ENCODE data around the gene ZBTB18.

ZBTB18 gene

GRCh38 chr1:244076740-244077139 is 25.7 kb downstream of the ZBTB18 start:
- DNase-seq (ENCODE audit: low spot score in 2 of 2) = no peak
- H3K4me3 ChIP-seq = no peak overlapping the region
- no peaks in the 10 kb centered on the region for H3K4me1 ChIP-seq
- in situ Hi-C loops (cut with MboI; ENCODE audit: low sequenced_read_pairs) = no loop called here
- no peaks in the 10 kb centered on the region for H3K9me3 ChIP-seq
- H3K36me3 ChIP-seq (replicated peaks) = no peaks in the 10 kb centered on the region
- H3K27me3 ChIP-seq (ENCODE audit: low read depth) = no peaks in the 10 kb centered on the region

- DNase-seq (ENCODE audit: low spot score in 2 of 2) = no peak
- H3K4me3 ChIP-seq = no peak overlapping the region
- in situ Hi-C loops (cut with MboI; ENCODE audit: low sequenced_read_pairs) = no loop called here
Measured at GRCh38 chr1:244077473-244078220, 26.6 kb downstream of the ZBTB18 start.

GRCh38 chr1:244080343-244080929 is 29.4 kb downstream of the ZBTB18 start:
- in situ Hi-C loops (cut with MboI; ENCODE audit: low sequenced_read_pairs) = no loop called here
- Histone ChIP-seq H3K9me3 (no peaks in the 10 kb centered on the region), H3K27me3 (ENCODE audit: low read depth) (no peaks in the 10 kb centered on the region), H3K4me3 (no peak overlapping the region), H3K36me3 (replicated peaks) (no peaks in the 10 kb centered on the region), H3K4me1 (no peaks in the 10 kb centered on the region)
- no peak for DNase-seq (ENCODE audit: low spot score in 2 of 2)

More at GRCh38 chr1:244077473-244078220, 26.6 kb downstream of the ZBTB18 start:
- H3K36me3 ChIP-seq (replicated peaks) = no peaks in the 10 kb centered on the region
- H3K27me3 ChIP-seq (ENCODE audit: low read depth) = no peaks in the 10 kb centered on the region
- no peaks in the 10 kb centered on the region for H3K4me1 ChIP-seq
- no peaks in the 10 kb centered on the region for H3K9me3 ChIP-seq

- DNase-seq (ENCODE audit: low spot score in 2 of 2) = no peak
- in situ Hi-C loops (cut with MboI; ENCODE audit: low sequenced_read_pairs) = no loop called here
- Histone ChIP-seq H3K4me3 (no peak overlapping the region), H3K36me3 (replicated peaks) (no peaks in the 10 kb centered on the region), H3K9me3 (no peaks in the 10 kb centered on the region), H3K4me1 (no peaks in the 10 kb centered on the region), H3K27me3 (ENCODE audit: low read depth) (no peaks in the 10 kb centered on the region)
Measured at GRCh38 chr1:244082969-244083368, 31.9 kb downstream of the ZBTB18 start.

GRCh38 chr1:244083383-244083943 is 32.4 kb downstream of the ZBTB18 start:
- DNase-seq (ENCODE audit: low spot score in 2 of 2) = no peak
- H3K9me3 ChIP-seq = no peaks in the 10 kb centered on the region
- H3K4me1 ChIP-seq = no peaks in the 10 kb centered on the region
- no peaks in the 10 kb centered on the region for H3K36me3 ChIP-seq (replicated peaks)
- H3K27me3 ChIP-seq (ENCODE audit: low read depth) = no peaks in the 10 kb centered on the region
- in situ Hi-C loops (cut with MboI; ENCODE audit: low sequenced_read_pairs) = no loop called here
- no peak overlapping the region for H3K4me3 ChIP-seq

- in situ Hi-C loops (cut with MboI; ENCODE audit: low sequenced_read_pairs) = no loop called here
- Histone ChIP-seq H3K4me3 (no peak overlapping the region), H3K9me3 (no peaks in the 10 kb centered on the region), H3K36me3 (replicated peaks) (no peaks in the 10 kb centered on the region), H3K27me3 (ENCODE audit: low read depth) (no peaks in the 10 kb centered on the region), H3K4me1 (no peaks in the 10 kb centered on the region)
- DNase-seq (ENCODE audit: low spot score in 2 of 2) = no peak
Measured at GRCh38 chr1:244084763-244085162, 33.7 kb downstream of the ZBTB18 start.

GRCh38 chr1:244085891-244086290 is 34.8 kb downstream of the ZBTB18 start:
- Histone ChIP-seq H3K9me3 (no peaks in the 10 kb centered on the region), H3K4me1 (no peaks in the 10 kb centered on the region), H3K27me3 (ENCODE audit: low read depth) (no peaks in the 10 kb centered on the region), H3K36me3 (replicated peaks) (no peaks in the 10 kb centered on the region), H3K4me3 (no peak overlapping the region)
- in situ Hi-C loops (cut with MboI; ENCODE audit: low sequenced_read_pairs) = no loop called here
- no peak for DNase-seq (ENCODE audit: low spot score in 2 of 2)

GRCh38 chr1:244087021-244087560 is 36.0 kb downstream of the ZBTB18 start:
- Histone ChIP-seq H3K36me3 (replicated peaks) (no peaks in the 10 kb centered on the region), H3K4me3 (no peak overlapping the region), H3K27me3 (ENCODE audit: low read depth) (no peaks in the 10 kb centered on the region), H3K9me3 (no peaks in the 10 kb centered on the region; the same call in 1 of the 2 replicates), H3K4me1 (no peaks in the 10 kb centered on the region)
- no peak for DNase-seq (ENCODE audit: low spot score in 2 of 2)
- in situ Hi-C loops (cut with MboI; ENCODE audit: low sequenced_read_pairs) = no loop called here

- H3K9me3 ChIP-seq = no peaks in the 10 kb centered on the region; the same call in 1 of the 2 replicates
- H3K27me3 ChIP-seq (ENCODE audit: low read depth) = no peaks in the 10 kb centered on the region
- DNase-seq (ENCODE audit: low spot score in 2 of 2) = no peak
- H3K4me1 ChIP-seq = no peaks in the 10 kb centered on the region
- H3K4me3 ChIP-seq = no peak overlapping the region
- H3K36me3 ChIP-seq (replicated peaks) = no peaks in the 10 kb centered on the region
- in situ Hi-C loops (cut with MboI; ENCODE audit: low sequenced_read_pairs) = no loop called here
Measured at GRCh38 chr1:244087611-244088010, 36.5 kb downstream of the ZBTB18 start.

- Histone ChIP-seq H3K4me1 (no peaks in the 10 kb centered on the region), H3K27me3 (ENCODE audit: low read depth) (no peaks in the 10 kb centered on the region), H3K4me3 (no peak overlapping the region), H3K9me3 (no peaks in the 10 kb centered on the region; the same call in 1 of the 2 replicates), H3K36me3 (replicated peaks) (no peaks in the 10 kb centered on the region)
- no peak for DNase-seq (ENCODE audit: low spot score in 2 of 2)
- in situ Hi-C loops (cut with MboI; ENCODE audit: low sequenced_read_pairs) = no loop called here
Measured at GRCh38 chr1:244088161-244088560, 37.1 kb downstream of the ZBTB18 start.

- H3K4me1 ChIP-seq = no peaks in the 10 kb centered on the region
- no peaks in the 10 kb centered on the region for H3K36me3 ChIP-seq (replicated peaks)
- no peaks in the 10 kb centered on the region for H3K27me3 ChIP-seq (ENCODE audit: low read depth)
- DNase-seq (ENCODE audit: low spot score in 2 of 2) = no peak
- H3K4me3 ChIP-seq = no peak overlapping the region
- in situ Hi-C loops (cut with MboI; ENCODE audit: low sequenced_read_pairs) = no loop called here
- H3K9me3 ChIP-seq = no peaks in the 10 kb centered on the region; the same call in 1 of the 2 replicates
Measured at GRCh38 chr1:244089561-244089960, 38.5 kb downstream of the ZBTB18 start.

GRCh38 chr1:244090645-244091044 is 39.6 kb downstream of the ZBTB18 start:
- H3K36me3 ChIP-seq (replicated peaks) = no peaks in the 10 kb centered on the region
- no peaks in the 10 kb centered on the region for H3K27me3 ChIP-seq (ENCODE audit: low read depth)
- H3K4me1 ChIP-seq = no peaks in the 10 kb centered on the region
- no peaks in the 10 kb centered on the region; the same call in 1 of the 2 replicates for H3K9me3 ChIP-seq
- no peak overlapping the region for H3K4me3 ChIP-seq
- no peak for DNase-seq (ENCODE audit: low spot score in 2 of 2)
- in situ Hi-C loops (cut with MboI; ENCODE audit: low sequenced_read_pairs) = no loop called here

GRCh38 chr1:244092293-244092963 is 41.3 kb downstream of the ZBTB18 start:
- H3K9me3 ChIP-seq = no peaks in the 10 kb centered on the region; the same call in 1 of the 2 replicates
- H3K36me3 ChIP-seq (replicated peaks) = no peaks in the 10 kb centered on the region
- no peak overlapping the region for H3K4me3 ChIP-seq
- in situ Hi-C loops (cut with MboI; ENCODE audit: low sequenced_read_pairs) = no loop called here
- no peak for DNase-seq (ENCODE audit: low spot score in 2 of 2)
- no peaks in the 10 kb centered on the region for H3K4me1 ChIP-seq
- H3K27me3 ChIP-seq (ENCODE audit: low read depth) = no peaks in the 10 kb centered on the region

Data from HAP-1 (cell line).